A549 (cell line): ENCODE data around the gene DAD1. TPM values are rescaled to one million over a fixed set of nuclear protein-coding genes. Genes with fewer than 3 reads are reported as not detected.

Source experiments
- ATAC-seq, 2 experiments: fragments of 200-7000 bp in 1 of 2; fragments of >200 bp in 1 of 2; cut with Nextera tagmentation in 1 of 2; cut with Tn5 transposase in 1 of 2; 3 replicates each; pipeline versions ENCODE4 v1.8.0 to v1.9.1; 2018 to 2020; ENCODE audit warnings: mild to moderate bottlenecking in 1 of 2, moderate library complexity in 1 of 2
- CTCF ChIA-PET: fragments of 300-600 bp; sonication (Branson Sonifier 250); formaldehyde crosslinking; extraction: SDS; loops from one replicate; lab custom pipeline; 2021; ENCODE audit warnings: antibody characterized with exemption, inconsistent platforms; lab: Yijun Ruan, JAX
- POLR2A ChIA-PET: fragments of 350-600 bp; formaldehyde crosslinking; extraction: SDS; loops from one replicate; lab custom pipeline; 2021; ENCODE audit warnings: antibody characterized with exemption, inconsistent platforms; lab: Yijun Ruan, JAX
- DNase-seq, 2 experiments: peaks; one replicate each; pipeline versions ENCODE4 v3.0.0 to v3.0.0-alpha.2; 2011 to 2016; ENCODE audit warnings: low read depth in 1 of 2, low spot score in 1 of 2
- FAIRE-seq: peaks from 2 replicates; lab custom pipeline; 2011; peaks lifted over from hg19 to GRCh38; lab: Jason Lieb, UNC
- H3K27ac ChIP-seq, 2 experiments: fragments of >200 bp; sonication (Bioruptor Twin); formaldehyde crosslinking; 3 replicates each; pipeline ENCODE4 v1.5.1; 2016 to 2017
- H3K4me1 ChIP-seq: fragments of >200 bp; sonication (Bioruptor Twin); formaldehyde crosslinking; 3 replicates; pipeline ENCODE4 v1.6.1; 2016
- H3K4me2 ChIP-seq: fragments of >200 bp; sonication (Bioruptor Twin); formaldehyde crosslinking; 3 replicates; pipeline ENCODE4 v1.6.1; 2016
- H3K4me3 ChIP-seq: fragments of >200 bp; sonication (Bioruptor Twin); formaldehyde crosslinking; 3 replicates; pipeline ENCODE4 v1.5.1; 2016
- H3K9me3 ChIP-seq: fragments of >200 bp; sonication (Bioruptor Twin); formaldehyde crosslinking; 3 replicates; pipeline ENCODE4 v1.6.1; 2016
- ATOH8 ChIP-seq: fragments of 250-450 bp; sonication (Bioruptor Pico); IDR thresholded peaks from 2 replicates; pipeline ENCODE4 v1.5.0; 2020; ENCODE audit warnings: low read depth, mild to moderate bottlenecking, moderate library complexity
- CEBPB ChIP-seq, 2 experiments: fragments of >200 bp in 1 of 2; sonication (Bioruptor Twin) in 1 of 2; formaldehyde crosslinking in 1 of 2; IDR thresholded peaks; 2 replicates each; pipeline ENCODE4 v1.6.1; 2012 to 2016
- CHD2 ChIP-seq: fragments of 150-350 bp; IDR thresholded peaks from 2 replicates; pipeline ENCODE4 v1.6.1; 2014; ENCODE audit warnings: low read length; ENCODE audit not compliant: partially characterized antibody
- EHMT2 ChIP-seq: fragments of 200-600 bp; sonication (generic); IDR thresholded peaks from 2 replicates; pipeline ENCODE4 v1.6.1; 2016; ENCODE audit warnings: antibody characterized with exemption, low read depth, mild to moderate bottlenecking, moderate library complexity
- EP300 ChIP-seq, 2 experiments: fragments of >200 bp; sonication (Bioruptor Twin); formaldehyde crosslinking; IDR thresholded peaks; 2 replicates in 1 of 2; 3 replicates in 1 of 2; pipeline ENCODE4 v1.6.1; 2016 to 2017
- FOXS1 ChIP-seq: fragments of 250-450 bp; sonication (Bioruptor Pico); IDR thresholded peaks from 2 replicates; pipeline ENCODE4 v1.5.0; 2020; ENCODE audit warnings: mild to moderate bottlenecking, moderate library complexity
- GATA3 ChIP-seq: IDR thresholded peaks from 2 replicates; pipeline ENCODE4 v1.6.1; 2012; ENCODE audit warnings: borderline replicate concordance
- HMGXB4 ChIP-seq: fragments of 250-450 bp; sonication (Bioruptor Pico); IDR thresholded peaks from 2 replicates; pipeline ENCODE4 v1.5.0; 2021; ENCODE audit warnings: mild to moderate bottlenecking, moderate library complexity, borderline replicate concordance
- HOXB5 ChIP-seq: fragments of 250-450 bp; sonication (Bioruptor Pico); IDR thresholded peaks from 2 replicates; pipeline ENCODE4 v1.5.0; 2020; ENCODE audit warnings: mild to moderate bottlenecking, moderate library complexity
- KDM5A ChIP-seq: fragments of 200-600 bp; sonication (generic); IDR thresholded peaks from 2 replicates; pipeline ENCODE4 v1.6.1; 2016; ENCODE audit warnings: antibody characterized with exemption, mild to moderate bottlenecking
- RCOR1 ChIP-seq: fragments of 150-350 bp; IDR thresholded peaks from 2 replicates; pipeline ENCODE4 v1.6.1; 2014; ENCODE audit warnings: antibody characterized with exemption, low read length, low read depth
- REST ChIP-seq: fragments of 200-600 bp; sonication (generic); IDR thresholded peaks from 2 replicates; pipeline ENCODE4 v1.6.1; 2016; ENCODE audit warnings: antibody characterized with exemption, mild to moderate bottlenecking, moderate library complexity
- SMC3 ChIP-seq: fragments of >200 bp; sonication (Bioruptor Twin); formaldehyde crosslinking; IDR thresholded peaks from 3 replicates; pipeline ENCODE4 v1.6.1; 2018; ENCODE audit warnings: inconsistent platforms
- SREBF2 ChIP-seq: fragments of 450-650 bp; IDR thresholded peaks from 2 replicates; pipeline ENCODE4 v1.6.1; 2014; ENCODE audit warnings: mild to moderate bottlenecking, moderate library complexity
- TFCP2L1 ChIP-seq: fragments of 250-450 bp; sonication (Bioruptor Pico); IDR thresholded peaks from 2 replicates; pipeline ENCODE4 v1.5.0; 2021; ENCODE audit warnings: mild to moderate bottlenecking
- ZFP36 ChIP-seq: fragments of 450-650 bp; IDR thresholded peaks from 2 replicates; pipeline ENCODE4 v1.6.1; 2014; ENCODE audit warnings: borderline replicate concordance; ENCODE audit not compliant: partially characterized antibody
- ZNF302 ChIP-seq: fragments of 250-450 bp; sonication (Bioruptor Pico); IDR thresholded peaks from 2 replicates; pipeline ENCODE4 v1.9.0; 2021; ENCODE audit warnings: inconsistent platforms, mild to moderate bottlenecking, moderate library complexity
- WGBS: methylation state at CpG from one replicate; pipeline ENCODE4 v1.1.6; 2017; ENCODE audit errors: missing lambda C conversion rate; 5-methylcytosine and 5-hydroxymethylcytosine counted together
- polyA plus RNA-seq, 4 experiments: library from polyadenylated mRNA; depleted of rRNA in 3 of 4; stranded (reverse); fragments of >200 nt; fragmentation: RNase III in 1 of 4; extraction: RNeasy Plus Mini Kit Qiagen cat#74134 plus additional on column Dnase treatment in 1 of 4; gene quantifications; 2 replicates in 3 of 4; 3 replicates in 1 of 4; pipeline ENCODE4 v1.2.3, GENCODE V29; 2011 to 2017
- TF ChIP-seq, protein P1 (sequence below): IDR thresholded peaks from 2 replicates; pipeline ENCODE4 v1.6.1; 2012

Gene DAD1
- polyA plus RNA-seq, 2 of the 4 experiments (the other 2 are of a cell fraction) = 317 to 474 TPM

DNA sequence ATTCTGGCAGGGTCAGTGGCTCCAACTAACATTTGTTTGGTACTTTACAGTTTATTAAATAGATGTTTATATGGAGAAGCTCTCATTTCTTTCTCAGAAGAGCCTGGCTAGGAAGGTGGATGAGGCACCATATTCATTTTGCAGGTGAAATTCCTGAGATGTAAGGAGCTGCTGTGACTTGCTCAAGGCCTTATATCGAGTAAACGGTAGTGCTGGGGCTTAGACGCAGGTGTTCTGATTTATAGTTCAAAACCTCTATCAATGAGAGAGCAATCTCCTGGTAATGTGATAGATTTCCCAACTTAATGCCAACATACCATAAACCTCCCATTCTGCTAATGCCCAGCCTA lies 42.3 kb downstream of the DAD1 start:
- H3K9me3 ChIP-seq = no peaks in the 10 kb centered on the region
- ChIA-PET POLR2A (no interaction called here), CTCF (interaction anchor here (1.0 to 4.8 kb wide), 5 partner anchors 9 to 384 kb away, joined by 3 to 46 read pairs (median 3); no protein-coding TSS in a partner anchor)
- H3K4me3 ChIP-seq = no peak overlapping the region
- no peak overlapping the region for H3K4me2 ChIP-seq
- FAIRE-seq (no peak), ATAC-seq (no peak), DNase-seq (no peak)
- 74% methylated on average over 3 of the region's 3 CpGs for WGBS
- no peaks in the 10 kb centered on the region for H3K4me1 ChIP-seq
- TF ChIP-seq HMGXB4 (no peak), SMC3 (no peak), TFCP2L1 (CRISPR knock-in tag) (no peak), KDM5A (no peak), FOXS1 (CRISPR knock-in tag) (no peak), CEBPB (IDR thresholded peaks at IDR 0.05) (no peak), RCOR1 (no peak)
- TF ChIP-seq, protein P1, sequence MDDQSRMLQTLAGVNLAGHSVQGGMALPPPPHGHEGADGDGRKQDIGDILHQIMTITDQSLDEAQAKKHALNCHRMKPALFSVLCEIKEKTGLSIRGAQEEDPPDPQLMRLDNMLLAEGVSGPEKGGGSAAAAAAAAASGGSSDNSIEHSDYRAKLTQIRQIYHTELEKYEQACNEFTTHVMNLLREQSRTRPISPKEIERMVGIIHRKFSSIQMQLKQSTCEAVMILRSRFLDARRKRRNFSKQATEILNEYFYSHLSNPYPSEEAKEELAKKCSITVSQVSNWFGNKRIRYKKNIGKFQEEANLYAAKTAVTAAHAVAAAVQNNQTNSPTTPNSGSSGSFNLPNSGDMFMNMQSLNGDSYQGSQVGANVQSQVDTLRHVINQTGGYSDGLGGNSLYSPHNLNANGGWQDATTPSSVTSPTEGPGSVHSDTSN = no peak
- no peak overlapping the region for H3K27ac ChIP-seq

- TF ChIP-seq SREBF2 (no peak), HOXB5 (CRISPR knock-in tag) (no peak)
- ATAC-seq (0 out of 6 replicates have a peak, but pooled peaks of 1 of the 2 experiments have one; percentile 44), FAIRE-seq (no peak), DNase-seq (no peak)
- Histone ChIP-seq H3K9me3 (no peaks in the 10 kb centered on the region), H3K27ac (no peak overlapping the region), H3K4me3 (no peak overlapping the region), H3K4me1 (no peaks in the 10 kb centered on the region), H3K4me2 (no peak overlapping the region)
- 54% methylated on average over 9 of the region's 9 CpGs for WGBS
- CTCF ChIA-PET = interaction anchor here (1.0 to 4.8 kb wide), 6 partner anchors 10 to 384 kb away, joined by 3 to 46 read pairs (median 4); no protein-coding TSS in a partner anchor
- POLR2A ChIA-PET = no interaction called here
Measured at GRCh38 chr14:22545842-22546721, 42.9 kb downstream of the DAD1 start.

DNA sequence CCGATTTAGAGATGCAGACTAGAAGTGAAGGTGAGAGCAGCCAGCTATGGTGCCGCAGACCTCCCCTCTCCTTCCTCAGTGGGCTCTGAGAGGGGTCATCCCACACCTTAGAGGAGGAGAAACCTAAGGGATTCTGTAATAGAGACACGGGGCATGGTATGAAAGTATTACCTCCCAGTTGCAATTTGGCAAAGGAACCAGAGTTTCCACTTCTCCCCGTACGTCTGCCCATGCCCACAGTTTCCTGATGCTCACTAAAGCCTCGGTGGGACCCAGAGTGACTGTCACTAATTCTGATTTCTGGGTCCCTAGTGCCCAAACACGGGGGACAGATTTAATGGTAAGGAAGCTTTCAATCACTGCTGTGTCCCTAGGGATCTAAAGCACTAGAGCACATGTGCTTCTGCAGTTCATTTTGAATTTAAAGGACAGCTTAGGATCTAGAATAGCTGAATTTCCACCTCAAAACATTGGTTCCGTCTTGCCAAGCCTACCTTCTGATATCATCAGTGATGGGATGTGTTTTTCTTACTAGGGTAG lies 44.1 kb downstream of the DAD1 start:
- ChIA-PET POLR2A (no interaction called here), CTCF (interaction anchor here (0.9 to 4.8 kb wide), 4 partner anchors 11 to 309 kb away, joined by 3 to 46 read pairs (median 4); no protein-coding TSS in a partner anchor)
- ATAC-seq (no peak), FAIRE-seq (no peak), DNase-seq (no peak)
- H3K4me3 ChIP-seq = no peak overlapping the region
- no peak overlapping the region for H3K27ac ChIP-seq
- H3K9me3 ChIP-seq = no peaks in the 10 kb centered on the region
- WGBS = 60% methylated on average over 8 of the region's 8 CpGs
- TF ChIP-seq CHD2 (no peak), ATOH8 (CRISPR knock-in tag) (no peak), EHMT2 (no peak), ZNF302 (CRISPR knock-in tag) (no peak), REST (no peak), GATA3 (no peak), TFCP2L1 (CRISPR knock-in tag) (no peak), EP300 (IDR thresholded peaks at IDR 0.05) (no peak), ZFP36 (no peak)
- 0 out of 3 replicates have a peak, but pooled peaks cover 2% of the 10 kb centered on the region for H3K4me1 ChIP-seq
- no peak overlapping the region for H3K4me2 ChIP-seq
